Left lung (tissue), 10 donors: ENCODE measurements around the gene TESK1. TPM values are rescaled to one million over a fixed set of nuclear protein-coding genes. Genes with fewer than 3 reads are reported as not detected.
A peak's percentile ranks its signal among the peaks of the same experiment; 100 is the strongest.

Experiments used
- ATAC-seq: fragments of 200-7000 bp; cut with Tn5 transposase; one replicate; pipeline ENCODE4 v1.9.1; 2020; ENCODE audit warnings: moderate library complexity
- DNase-seq, 4 donors: peaks; one replicate each; pipeline ENCODE4 v3.0.0-alpha.2; 2013 to 2020
- H3K27ac ChIP-seq, 2 donors: fragments of 200-600 bp; sonication (generic) in 1 of 2; one replicate each; pipeline versions ENCODE4 v1.5.0 to v1.8.0; 2020 to 2021
- H3K27me3 ChIP-seq, 2 donors: fragments of 200-600 bp; sonication (generic) in 1 of 2; one replicate each; pipeline versions ENCODE4 v1.5.0 to v1.8.0; 2020 to 2021
- H3K36me3 ChIP-seq, 2 donors: fragments of 200-600 bp; sonication (generic) in 1 of 2; one replicate each; pipeline versions ENCODE4 v1.5.0 to v1.8.0; 2020 to 2021
- H3K4me1 ChIP-seq, 2 donors: fragments of 200-600 bp; one replicate each; pipeline ENCODE4 v1.8.0; 2021
- H3K4me3 ChIP-seq, 2 donors: fragments of 200-600 bp; sonication (generic) in 1 of 2; one replicate each; pipeline versions ENCODE4 v1.5.0 to v1.8.0; 2020 to 2021; ENCODE audit warnings: mild to moderate bottlenecking in 1 of 2
- H3K9me3 ChIP-seq, 2 donors: fragments of 200-600 bp; sonication (generic) in 1 of 2; one replicate each; pipeline versions ENCODE4 v1.5.0 to v1.8.0; 2020 to 2021
- intact Hi-C, 2 donors: fragments of 100-400 bp; cut with DNase I; formaldehyde crosslinking; loops; one replicate each; pipeline versions ENCODE4 v1.11.2 to v1.14.2; 2022
- polyA plus RNA-seq, 6 donors: library from polyadenylated mRNA; unstranded; fragments of 120-200 nt; gene quantifications; one replicate each; pipeline ENCODE4 v1.2.1, GENCODE V29; 2013; ENCODE audit not compliant: insufficient read length in 6 of 6
- total RNA-seq, 2 donors: library from RNA; stranded (reverse); fragmentation: NEBNext Ultra II Directional; extraction: Animal tissue kit (Norgen Biotek cat#: 25700); gene quantifications; one replicate each; pipeline ENCODE4 v1.2.1, GENCODE V29; 2021
- TF ChIP-seq, protein P1 (sequence below), 2 donors: fragments of 200-600 bp; sonication (generic) in 1 of 2; IDR thresholded peaks; one replicate each; pipeline versions ENCODE4 v1.5.0 to v1.8.0; 2021; ENCODE audit warnings: antibody characterized with exemption in 2 of 2
- donor health status: DM: no; HTN: yes; CAD: no.
- donor health status: DM: no; HTN: no; CAD: no.

TESK1 gene
- total and polyA plus RNA-seq, 8 donors, result 30.8 to 44.6 (median 42.0) TPM

DNA sequence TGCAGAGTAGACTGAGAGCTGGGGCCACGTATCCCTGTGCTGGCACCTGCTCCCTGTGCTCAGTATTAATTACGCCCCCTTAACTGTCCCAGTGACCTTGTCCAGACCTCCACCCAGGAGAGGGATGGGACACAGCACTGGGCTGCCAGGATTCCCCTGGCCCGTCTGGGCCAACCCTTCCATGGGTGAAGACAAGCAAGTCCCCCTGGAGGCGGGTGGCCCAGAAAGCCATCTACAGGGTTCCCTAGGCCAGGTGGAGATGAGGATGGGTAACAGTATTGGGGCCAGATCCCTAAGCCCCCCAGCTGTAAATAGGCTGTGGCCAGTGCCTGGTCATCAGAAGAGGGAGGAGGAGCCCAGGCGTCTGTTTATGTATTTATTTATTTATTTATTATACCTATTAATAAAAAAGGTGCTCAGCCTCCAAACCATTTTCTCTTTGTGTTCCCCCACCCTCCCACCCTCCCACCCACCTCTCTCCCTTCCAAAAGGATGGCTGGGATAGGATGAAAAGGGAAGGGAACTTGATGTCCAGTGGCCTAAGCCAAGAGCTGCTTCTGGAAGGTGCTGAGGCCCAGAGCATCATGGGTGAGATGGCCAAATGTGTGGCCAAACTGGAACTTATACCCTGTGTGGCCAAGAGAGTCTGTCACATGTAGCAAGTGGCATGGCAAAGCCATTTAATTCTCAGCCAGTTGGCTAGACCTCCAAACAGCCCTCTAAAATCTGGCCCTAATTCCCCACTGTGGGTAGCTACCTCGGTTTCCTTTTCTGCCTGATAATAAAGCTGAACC, 43.4 kb upstream of the TESK1 start:
- TF ChIP-seq, protein P1, sequence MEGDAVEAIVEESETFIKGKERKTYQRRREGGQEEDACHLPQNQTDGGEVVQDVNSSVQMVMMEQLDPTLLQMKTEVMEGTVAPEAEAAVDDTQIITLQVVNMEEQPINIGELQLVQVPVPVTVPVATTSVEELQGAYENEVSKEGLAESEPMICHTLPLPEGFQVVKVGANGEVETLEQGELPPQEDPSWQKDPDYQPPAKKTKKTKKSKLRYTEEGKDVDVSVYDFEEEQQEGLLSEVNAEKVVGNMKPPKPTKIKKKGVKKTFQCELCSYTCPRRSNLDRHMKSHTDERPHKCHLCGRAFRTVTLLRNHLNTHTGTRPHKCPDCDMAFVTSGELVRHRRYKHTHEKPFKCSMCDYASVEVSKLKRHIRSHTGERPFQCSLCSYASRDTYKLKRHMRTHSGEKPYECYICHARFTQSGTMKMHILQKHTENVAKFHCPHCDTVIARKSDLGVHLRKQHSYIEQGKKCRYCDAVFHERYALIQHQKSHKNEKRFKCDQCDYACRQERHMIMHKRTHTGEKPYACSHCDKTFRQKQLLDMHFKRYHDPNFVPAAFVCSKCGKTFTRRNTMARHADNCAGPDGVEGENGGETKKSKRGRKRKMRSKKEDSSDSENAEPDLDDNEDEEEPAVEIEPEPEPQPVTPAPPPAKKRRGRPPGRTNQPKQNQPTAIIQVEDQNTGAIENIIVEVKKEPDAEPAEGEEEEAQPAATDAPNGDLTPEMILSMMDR (IDR thresholded peaks at IDR 0.05), result no peak
- no peaks in the 10 kb centered on the region for H3K9me3 ChIP-seq
- no peaks in the 10 kb centered on the region for H3K27me3 ChIP-seq
- ATAC-seq (no peak), DNase-seq (no peak)
- H3K4me1 ChIP-seq, result peaks cover 0 to 8% of the 10 kb centered on the region in 2 donors
- peaks cover 0 to 57% of the 10 kb centered on the region in 2 donors for H3K36me3 ChIP-seq
- intact Hi-C loops, result no loop called here
- H3K4me3 ChIP-seq, result no peak overlapping the region
- H3K27ac ChIP-seq, result no peak overlapping the region

DNA sequence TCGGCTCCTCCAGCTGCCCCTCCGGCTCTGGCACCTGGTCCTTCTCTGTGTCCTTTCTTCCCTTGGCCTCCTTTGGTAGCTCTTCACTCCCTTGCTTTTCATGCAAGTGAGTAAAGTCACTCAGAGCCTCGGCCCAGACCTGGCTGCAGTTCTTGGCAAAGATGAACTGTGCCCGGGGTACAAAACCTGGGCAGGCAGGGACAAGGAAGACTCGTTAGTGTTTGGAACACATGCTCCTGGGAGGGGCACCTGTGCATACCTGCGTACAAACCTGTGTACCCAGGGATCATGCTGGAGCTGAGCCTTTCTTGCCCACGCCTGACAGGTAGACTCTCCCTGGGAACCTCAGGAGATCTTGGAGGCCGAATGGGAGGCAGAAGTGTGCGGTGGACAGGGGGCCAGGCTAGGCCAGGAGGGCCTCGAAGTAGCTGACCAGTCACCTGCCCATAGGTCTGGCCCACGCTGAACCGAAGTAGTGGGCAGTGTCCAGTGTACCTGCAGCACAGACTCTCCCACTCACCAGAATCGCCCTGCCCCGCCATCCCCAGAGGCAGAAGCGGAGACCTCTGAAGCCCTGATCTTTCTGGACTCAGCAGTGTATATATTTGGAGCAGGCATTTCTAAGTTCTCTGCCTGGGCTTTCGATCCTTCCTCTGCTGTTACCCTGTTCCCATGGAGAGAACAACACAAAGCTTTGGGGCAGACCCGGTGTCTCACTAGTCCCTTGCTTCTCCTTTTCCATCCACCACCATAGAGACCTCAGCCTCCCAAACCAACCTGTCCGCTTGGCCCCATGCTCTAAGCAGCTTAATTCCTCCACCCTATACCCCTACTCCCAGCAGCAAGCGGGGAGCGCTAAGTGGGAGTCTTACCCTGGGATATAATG, 41.9 kb upstream of the TESK1 start:
- DNase-seq (no peak), ATAC-seq (peak; percentile 9)
- no peaks in the 10 kb centered on the region for H3K27me3 ChIP-seq
- intact Hi-C loops, result no loop called here
- TF ChIP-seq, protein P1 (IDR thresholded peaks at IDR 0.05), result no peak
- H3K4me1 ChIP-seq, result peaks cover 0 to 8% of the 10 kb centered on the region in 2 donors
- H3K27ac ChIP-seq, result peak overlapping the region in 1 of 2 donors; percentile 4
- no peak overlapping the region for H3K4me3 ChIP-seq
- no peaks in the 10 kb centered on the region for H3K9me3 ChIP-seq
- H3K36me3 ChIP-seq, result peaks cover 0 to 44% of the 10 kb centered on the region in 2 donors

DNA sequence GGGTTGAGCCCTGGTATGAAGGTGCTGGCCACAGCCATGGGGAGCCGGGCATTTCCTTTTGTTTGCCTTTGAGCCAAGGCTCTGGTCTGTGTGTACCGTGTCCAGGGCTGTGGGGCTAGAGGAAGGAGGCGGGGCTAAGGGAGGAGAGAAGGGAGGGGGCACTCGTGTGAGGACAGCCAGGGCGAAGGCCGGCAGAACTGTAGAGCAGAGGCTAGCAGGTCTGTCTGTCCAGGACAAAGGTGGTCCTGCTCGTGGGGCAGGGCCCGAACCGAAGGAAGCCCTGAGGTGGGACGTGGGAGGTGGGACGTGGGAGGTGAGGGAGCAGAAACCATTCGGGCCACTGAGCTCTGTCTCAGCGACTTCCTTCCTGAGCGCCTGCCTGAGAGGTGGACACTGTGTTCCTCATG, 41.3 kb upstream of the TESK1 start:
- TF ChIP-seq, protein P1 (IDR thresholded peaks at IDR 0.05), result no peak
- Histone ChIP-seq H3K4me1 (peaks cover 0 to 8% of the 10 kb centered on the region in 2 donors), H3K27ac (no peak overlapping the region), H3K4me3 (no peak overlapping the region), H3K36me3 (peaks cover 0 to 37% of the 10 kb centered on the region in 2 donors), H3K27me3 (no peaks in the 10 kb centered on the region), H3K9me3 (no peaks in the 10 kb centered on the region)
- peak; percentile 68 for ATAC-seq
- no peak for DNase-seq
- intact Hi-C loops, result no loop called here

DNA sequence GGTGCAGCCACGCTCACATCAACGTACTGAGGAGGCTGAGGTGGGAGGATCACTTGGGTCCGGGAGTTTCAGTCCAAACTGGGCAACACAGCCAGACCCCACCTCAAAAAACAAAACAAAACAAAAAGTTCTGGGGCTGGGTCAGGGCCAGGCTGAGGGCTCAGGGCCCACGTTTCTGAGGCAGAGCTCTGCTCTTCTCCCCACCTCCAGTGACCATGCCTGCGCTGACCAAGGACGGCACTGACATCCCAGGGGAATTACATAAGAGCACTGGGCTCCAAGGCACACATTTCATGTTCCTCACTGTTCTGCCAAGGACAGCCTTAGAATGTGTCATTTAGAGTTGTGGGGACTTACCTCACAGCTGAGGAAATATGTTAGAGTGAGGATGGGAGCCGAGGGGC, 40.4 kb upstream of the TESK1 start:
- Histone ChIP-seq H3K9me3 (no peaks in the 10 kb centered on the region), H3K36me3 (peaks cover 0 to 28% of the 10 kb centered on the region in 2 donors), H3K4me1 (peaks cover 0 to 14% of the 10 kb centered on the region in 2 donors), H3K27me3 (no peaks in the 10 kb centered on the region), H3K4me3 (no peak overlapping the region), H3K27ac (no peak overlapping the region)
- TF ChIP-seq, protein P1 (IDR thresholded peaks at IDR 0.05), result no peak
- DNase-seq (no peak), ATAC-seq (no peak)
- intact Hi-C loops, result no loop called here

DNA sequence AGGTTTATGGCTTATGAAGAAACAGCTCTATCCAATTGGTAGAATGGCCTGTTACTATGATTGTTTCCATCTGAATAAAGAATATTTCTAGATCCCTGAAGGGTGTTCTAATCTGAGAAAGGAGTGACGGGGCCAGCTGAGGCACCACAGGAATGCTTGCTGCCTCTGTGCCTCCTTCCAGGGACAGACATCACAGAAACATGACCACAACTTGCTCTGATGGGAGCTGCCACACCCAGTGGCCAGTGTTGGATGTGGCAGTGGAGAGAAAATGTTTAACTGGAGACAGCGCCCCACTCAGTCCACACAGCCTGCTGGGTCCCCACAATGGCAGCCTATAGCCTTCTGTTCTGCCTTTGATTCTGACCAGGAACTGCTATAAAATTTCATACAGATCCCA, 38.6 kb upstream of the TESK1 start:
- Histone ChIP-seq H3K27me3 (no peaks in the 10 kb centered on the region), H3K4me1 (peaks cover 0 to 25% of the 10 kb centered on the region in 2 donors), H3K36me3 (peaks cover 0 to 11% of the 10 kb centered on the region in 2 donors), H3K27ac (no peak overlapping the region), H3K9me3 (no peaks in the 10 kb centered on the region), H3K4me3 (no peak overlapping the region)
- TF ChIP-seq, protein P1 (IDR thresholded peaks at IDR 0.05), result no peak
- ATAC-seq (no peak), DNase-seq (no peak)
- intact Hi-C loops, result no loop called here
